HG02763 (cell line): ENCODE measurements around the gene TOMM22.

Source experiments
- ATAC-seq: cut with Tn5 transposase; IDR thresholded peaks from one replicate; pipeline ENCODE4 v1.9.1; 2021; ENCODE audit warnings: mild to moderate bottlenecking, moderate library complexity; ENCODE audit not compliant: unreplicated experiment

The TOMM22 gene

DNA sequence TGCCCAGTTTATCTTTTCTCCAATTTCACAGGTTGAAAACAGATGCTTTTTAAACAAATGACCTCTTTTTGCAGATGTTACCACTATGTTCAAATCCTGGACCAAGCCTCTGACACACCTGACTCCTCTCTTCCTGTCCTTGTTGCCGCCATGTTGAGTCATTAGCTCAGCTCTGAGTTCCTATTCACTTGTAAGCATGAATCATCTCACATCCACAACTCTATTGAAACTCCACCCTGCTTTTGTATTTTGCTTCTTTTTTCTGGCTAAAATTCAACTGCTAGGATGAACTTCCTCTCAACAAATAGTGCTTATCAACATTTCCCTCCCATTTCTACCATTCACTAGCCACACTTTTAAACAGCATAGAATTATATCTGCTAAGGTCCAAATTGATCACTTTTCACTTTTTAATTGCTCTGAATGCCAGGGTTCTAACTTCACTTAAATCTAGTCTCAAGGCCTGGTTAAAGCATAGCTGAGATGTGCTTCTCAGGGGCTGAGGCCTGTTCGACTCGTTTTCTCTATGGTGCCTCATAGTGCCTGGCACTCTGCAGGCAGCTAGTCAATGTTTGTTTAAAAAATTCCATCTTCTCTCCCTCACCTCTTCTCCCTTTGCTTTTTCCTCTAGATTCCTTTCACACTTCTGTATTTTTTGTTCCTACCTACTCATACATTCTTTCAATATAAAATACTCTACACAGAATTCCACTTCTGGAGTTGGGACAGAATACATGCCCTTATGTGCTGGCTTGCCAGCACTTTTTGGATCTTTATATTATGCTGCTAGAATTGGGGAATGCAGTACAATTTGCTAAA lies 15.1 kb downstream of the TOMM22 start:
- no peak for ATAC-seq

DNA sequence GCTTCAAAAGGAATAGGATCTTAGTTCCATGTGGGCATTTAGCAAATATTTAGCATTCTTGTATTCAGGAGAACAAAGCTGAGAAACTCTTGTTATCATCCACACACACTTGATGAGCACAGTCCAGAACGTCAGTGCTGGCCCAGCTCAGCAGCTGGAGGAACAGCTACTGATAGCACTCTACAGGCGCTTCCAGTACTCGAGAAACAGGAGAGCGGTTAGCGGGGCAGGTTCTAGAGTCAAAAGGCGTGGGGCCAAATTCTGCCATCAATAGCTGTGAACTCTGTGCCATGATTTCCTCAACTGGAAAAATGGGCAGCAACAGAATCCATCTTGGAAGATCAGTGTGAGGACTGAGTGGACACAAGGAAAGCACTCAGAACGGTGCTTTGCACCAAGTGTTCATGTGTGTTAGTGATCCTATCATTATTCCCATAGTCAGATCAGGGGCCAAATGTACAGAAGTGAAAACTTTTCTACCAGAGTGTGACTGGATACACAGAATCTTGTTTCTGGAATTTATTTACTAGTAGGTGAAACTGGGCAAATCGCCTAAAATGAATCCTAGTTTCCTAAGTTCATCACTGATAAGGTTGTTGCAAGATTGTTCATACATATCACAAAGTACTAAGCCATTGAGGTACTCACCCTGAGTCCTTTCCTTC lies 15.8 kb downstream of the TOMM22 start:
- ATAC-seq: no peak

DNA sequence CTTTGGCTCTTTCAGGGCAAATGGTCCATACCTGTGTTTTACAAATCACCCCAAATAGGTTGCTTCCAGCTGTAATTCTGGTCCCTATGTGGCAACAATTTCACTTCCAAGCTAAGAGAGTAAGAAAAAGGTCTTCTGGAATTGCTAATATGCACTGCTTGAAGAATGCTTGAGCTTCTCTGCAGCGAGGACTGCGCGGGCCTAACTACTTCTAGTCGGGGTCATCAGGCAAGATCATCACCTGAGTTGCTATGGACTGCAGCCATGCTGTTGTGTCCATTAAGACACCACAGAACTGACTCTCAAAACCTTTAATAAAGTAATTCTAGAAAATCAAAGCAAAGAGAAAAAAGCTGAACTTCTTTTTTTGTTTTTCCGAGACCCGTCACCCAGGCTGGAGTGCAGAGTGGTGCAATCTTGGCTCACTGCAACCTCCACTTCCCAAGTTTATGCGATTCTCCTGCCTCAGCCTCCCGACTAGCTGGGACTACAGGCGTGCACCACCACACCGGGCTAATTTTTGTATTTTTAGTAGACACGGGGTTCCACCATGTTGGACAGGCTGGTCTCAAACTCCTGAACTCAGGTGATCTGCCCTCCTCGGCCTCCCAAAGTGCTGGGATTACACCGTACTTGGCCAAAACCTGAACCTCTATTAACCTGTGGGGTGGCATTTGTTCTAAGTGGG lies 16.8 kb downstream of the TOMM22 start:
- no peak for ATAC-seq

GRCh38 chr22:38699143-38699542 lies 17.4 kb downstream of the TOMM22 start:
- ATAC-seq: no peak

DNA sequence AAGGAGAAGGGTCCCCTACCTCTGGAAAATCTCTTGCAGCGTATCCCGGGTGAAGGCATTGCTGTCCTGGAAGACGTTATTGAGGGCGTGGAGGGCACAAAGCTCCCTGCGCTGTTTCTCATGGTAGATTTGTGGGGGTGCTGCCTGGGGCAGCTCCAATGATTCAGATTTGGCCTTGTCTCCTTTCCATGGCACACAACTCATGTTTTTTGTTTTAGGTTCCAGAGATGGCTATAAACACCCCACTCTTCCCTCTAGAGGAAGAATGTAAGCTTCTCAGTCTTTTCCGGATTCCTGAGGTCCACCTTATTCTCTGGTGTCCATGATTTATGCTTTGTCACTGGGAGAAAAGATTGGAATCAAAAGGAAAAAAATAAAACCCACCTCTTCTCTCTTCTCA lies 18.0 kb downstream of the TOMM22 start:
- ATAC-seq: no peak

GRCh38 chr22:38700270-38700788 lies 18.6 kb downstream of the TOMM22 start:
- no peak for ATAC-seq

DNA sequence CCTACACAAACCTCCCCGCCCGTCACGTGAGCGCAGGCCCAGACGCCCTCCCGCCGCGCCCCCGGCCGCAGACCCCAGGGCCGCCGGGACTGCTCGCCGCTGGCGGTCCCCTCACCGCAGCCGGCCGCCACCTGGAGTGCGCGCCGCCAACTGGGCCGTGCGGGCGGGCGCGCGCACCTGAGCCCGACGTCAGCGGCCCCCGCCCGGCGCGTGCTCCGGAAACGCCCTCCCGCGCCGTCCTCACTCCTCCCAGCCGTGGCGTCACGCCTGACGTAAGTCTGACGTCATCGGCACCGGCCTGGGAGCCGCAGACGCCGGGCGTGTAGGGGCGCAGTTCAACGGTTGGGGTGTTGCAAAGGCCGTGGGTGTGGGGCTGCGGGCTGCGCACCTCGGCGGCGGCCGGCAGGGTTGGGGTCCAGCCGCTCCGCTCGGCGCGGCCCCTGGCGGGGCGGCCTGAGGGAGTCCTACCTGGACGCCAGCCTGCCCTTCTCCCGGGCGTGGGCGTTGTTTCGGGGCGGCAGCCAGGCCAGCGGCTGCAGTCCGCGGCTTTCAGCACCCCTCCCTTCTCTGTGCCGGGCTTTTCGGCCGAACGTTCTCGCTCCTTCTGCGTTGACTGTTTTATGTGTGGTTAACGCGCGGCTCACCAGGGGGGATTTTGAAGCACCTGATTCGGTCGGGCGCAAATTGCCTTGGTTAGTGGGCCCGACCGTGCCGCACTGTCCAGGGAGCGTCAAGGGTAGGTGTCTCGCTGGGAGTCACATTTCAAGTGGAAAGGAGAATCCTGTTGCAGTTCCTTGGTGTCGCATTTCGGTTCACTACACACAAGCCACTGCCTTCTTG lies 19.3 kb downstream of the TOMM22 start, which contains the start of gene JOSD1:
JOSD1 (minus strand) TSS at position 155 of the 840 bp plus-strand sequence. CDS start 956 bp downstream, outside the sequence.
- peak; percentile 39 for ATAC-seq

GRCh38 chr22:38704654-38705234 lies 23.0 kb downstream of the TOMM22 start:
- no peak for ATAC-seq

DNA sequence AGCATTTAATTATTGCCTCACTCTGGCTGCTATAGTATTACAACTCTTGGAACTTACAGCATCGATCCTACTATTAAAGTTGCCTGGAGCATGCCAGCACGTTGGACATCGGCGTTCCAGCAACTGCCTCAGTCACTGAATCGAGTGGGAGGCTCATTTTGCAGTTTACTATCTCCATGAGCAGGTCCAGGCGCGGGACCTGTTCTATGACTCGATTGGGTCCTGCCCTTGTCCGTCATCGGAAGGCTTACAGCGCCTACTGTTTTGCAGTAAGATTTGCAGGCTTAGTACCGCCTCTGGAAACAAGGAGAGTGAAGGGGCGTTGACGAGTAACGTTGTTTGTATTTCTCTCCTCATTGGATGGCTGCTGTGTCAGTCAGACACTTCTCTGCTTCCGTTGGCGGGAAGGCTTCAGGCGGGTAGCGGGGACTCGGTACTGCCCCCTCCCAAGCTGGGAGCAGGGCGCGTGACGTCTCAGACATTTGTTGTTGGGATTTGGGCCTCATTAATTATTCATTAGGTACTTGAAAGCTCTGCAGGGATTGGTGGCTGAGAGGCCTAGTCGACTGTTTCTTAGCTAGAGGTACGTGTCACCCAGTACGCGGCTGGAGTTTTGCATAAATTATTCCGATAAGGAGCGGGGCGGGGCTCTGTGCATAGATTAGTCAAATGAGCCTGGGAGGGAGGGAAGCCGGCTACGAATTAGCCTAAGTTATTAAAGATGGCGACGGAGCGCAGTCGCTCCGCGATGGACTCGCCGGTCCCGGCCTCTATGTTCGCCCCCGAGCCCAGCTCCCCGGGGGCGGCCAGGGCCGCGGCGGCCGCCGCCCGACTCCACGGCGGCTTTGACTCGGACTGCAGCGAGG lies 23.7 kb downstream of the TOMM22 start, which contains the start of gene GTPBP1:
GTPBP1 (plus strand) TSS at position 710 of the 866 bp plus-strand sequence; CDS start at position 722, 12 bp downstream.
- ATAC-seq: peak; percentile 71

- peak; percentile 2 for ATAC-seq
These were observed 24.5 kb downstream of the TOMM22 start for GRCh38 chr22:38706101-38706900.

DNA sequence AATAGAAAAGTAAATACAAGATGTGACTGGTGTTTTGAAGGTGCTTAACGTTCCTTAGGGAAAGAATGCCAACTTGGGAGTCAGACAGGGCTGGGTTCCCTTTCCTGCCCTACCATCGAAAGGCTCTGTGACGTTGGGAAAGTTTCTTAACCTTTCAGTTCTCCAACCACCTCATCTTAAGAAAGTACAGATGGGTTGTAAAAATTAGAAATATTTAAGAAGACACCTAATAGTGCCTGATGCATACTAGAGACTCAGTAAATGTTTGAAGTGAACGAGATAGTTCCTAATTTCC lies 25.1 kb downstream of the TOMM22 start:
- no peak for ATAC-seq

- no peak for ATAC-seq
These were observed 25.6 kb downstream of the TOMM22 start for GRCh38 chr22:38707346-38707745.

GRCh38 chr22:38707984-38708383 lies 26.2 kb downstream of the TOMM22 start:
- no peak for ATAC-seq

GRCh38 chr22:38709306-38709705 lies 27.5 kb downstream of the TOMM22 start:
- ATAC-seq: no peak

GRCh38 chr22:38710351-38710750 lies 28.6 kb downstream of the TOMM22 start:
- ATAC-seq: no peak

DNA sequence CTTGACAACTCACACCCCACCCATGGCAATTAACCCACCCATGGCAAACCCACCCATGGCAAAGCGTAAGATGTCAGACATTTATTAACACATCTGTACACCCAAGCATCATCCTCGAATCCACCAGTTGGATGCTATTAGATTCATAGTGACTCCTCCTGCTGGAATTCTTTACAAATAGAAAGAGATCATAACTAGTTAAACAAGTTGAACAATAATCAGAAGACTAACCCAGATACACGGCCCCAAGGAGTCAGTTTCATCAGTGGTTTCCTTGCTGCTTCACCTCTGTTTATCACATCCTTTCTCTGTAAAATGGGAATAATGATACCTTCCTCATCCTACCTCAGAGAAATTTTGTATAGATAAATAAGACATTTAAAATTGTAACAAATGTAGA lies 29.1 kb downstream of the TOMM22 start:
- ATAC-seq: no peak

- no peak for ATAC-seq
These were observed 30.9 kb downstream of the TOMM22 start for GRCh38 chr22:38712486-38713207.

- ATAC-seq: no peak
These were observed 32.2 kb downstream of the TOMM22 start for GRCh38 chr22:38713921-38714320.
